Skin of body (tissue), 2 donors: ENCODE results near the gene AIG1. TPM values are rescaled to one million over a fixed set of nuclear protein-coding genes. Genes with fewer than 3 reads are reported as not detected.
A peak's percentile ranks its signal among the peaks of the same experiment; 100 is the strongest.
"Not testable (repeated sequence)": the region's sequence is repeated elsewhere in the genome, so short reads cannot be mapped to it uniquely, and the experiment has no call there.

ENCODE experiments used
- DNase-seq: peaks from one replicate; lab custom pipeline; 2025; lab: John Stamatoyannopoulos, UW
- total RNA-seq: library from RNA; depleted of rRNA; stranded (reverse); fragments of >200 nt; gene quantifications from one replicate; pipeline ENCODE4 v1.2.3, GENCODE V29; 2014

AIG1 gene, protein sequence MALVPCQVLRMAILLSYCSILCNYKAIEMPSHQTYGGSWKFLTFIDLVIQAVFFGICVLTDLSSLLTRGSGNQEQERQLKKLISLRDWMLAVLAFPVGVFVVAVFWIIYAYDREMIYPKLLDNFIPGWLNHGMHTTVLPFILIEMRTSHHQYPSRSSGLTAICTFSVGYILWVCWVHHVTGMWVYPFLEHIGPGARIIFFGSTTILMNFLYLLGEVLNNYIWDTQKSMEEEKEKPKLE
- 22.8 TPM for total RNA-seq

DNA sequence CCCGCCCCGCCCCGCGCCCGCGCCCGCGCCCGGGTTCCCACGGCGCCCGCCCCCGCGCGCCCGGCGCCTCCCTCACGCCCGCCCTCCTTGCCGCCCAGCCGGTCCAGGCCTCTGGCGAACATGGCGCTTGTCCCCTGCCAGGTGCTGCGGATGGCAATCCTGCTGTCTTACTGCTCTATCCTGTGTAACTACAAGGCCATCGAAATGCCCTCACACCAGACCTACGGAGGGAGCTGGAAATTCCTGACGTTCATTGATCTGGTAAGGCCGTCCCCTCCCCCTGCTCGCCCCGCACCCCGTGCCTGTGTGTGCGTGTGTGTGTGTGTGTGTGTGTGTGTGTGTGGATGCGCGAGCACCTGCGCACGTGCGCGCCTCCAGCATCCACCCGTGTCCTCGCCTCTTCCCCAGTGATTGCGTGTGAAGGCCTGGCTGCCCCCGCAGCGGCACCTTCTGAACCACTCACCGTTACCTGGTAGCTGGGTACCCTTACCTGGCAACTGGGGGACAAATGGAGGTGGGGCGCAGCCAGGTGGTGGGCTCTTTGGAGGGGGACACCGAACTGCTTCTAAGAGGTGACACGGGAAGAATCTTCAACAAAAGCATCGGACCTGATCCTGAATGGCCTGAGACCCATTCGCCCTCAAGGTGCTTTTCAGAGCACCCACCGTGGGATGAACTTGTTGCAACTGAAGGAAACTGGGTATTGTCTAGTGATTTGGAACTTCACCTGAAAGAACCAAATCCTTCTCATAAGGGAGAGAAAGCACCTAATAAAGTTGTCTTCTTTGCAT, at the start of gene AIG1:
Gene AIG1 (plus strand): TSS at position 84 of the 791 bp plus-strand sequence. CDS start 37 bp downstream, at position 121.
- DNase-seq: peak; percentile 35

DNA sequence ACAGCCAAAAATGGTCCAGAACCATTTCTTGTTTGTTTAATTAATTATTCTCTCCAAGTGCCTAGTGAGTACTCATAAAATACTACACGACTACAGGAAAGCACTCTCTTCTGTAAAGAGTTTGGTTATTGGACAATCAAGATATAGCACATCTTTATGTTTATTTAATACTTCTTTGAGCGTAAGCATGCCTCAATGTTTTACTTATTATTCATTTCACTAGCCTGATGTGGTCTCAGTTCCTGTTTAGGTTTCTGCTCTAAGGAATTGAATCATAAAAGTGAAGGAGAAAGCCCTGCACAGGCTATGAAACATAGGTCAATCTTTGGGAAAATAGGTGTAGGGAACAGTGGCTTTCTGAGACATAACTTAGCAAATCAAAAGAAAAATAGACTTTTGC, 45.9 kb upstream of the AIG1 start:
- DNase-seq: no peak

DNA sequence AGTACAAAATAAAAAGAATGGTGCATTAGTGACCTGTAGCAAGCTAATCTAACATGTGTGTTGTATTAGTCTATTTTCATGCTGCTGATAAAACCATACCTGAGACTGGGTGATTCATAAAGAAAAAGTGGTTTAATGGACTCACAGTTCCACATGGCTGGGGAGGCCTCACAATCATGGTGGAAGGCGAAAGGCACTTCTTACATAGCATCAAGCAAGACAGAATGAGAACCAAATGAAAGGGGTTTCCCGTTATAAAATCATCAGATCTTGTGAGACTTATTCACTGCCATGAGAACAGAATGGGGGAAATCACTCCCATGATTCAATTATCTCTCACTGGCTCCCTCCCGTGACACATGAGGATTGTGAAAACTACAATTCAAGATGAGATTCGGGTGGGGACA, 45.4 kb upstream of the AIG1 start:
- no peak for DNase-seq

DNA sequence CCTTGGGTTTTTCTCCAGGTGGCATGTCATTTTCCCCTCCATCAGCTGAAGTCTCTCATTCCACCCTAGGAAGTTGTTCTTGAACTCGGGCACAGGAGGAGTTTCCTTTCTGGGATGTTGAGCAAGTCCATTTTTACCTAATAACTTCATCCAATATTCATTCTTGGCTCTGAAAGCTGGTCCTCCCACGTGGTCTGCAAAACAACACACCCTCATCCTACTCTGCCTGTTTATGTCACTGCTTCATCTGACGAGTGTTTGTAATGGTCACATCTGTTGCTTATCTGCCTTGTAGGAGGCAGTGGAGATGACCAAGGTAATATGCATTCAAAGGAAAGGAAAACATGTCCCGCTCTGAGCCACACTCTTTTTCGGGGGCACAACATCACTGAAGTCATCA, 41.7 kb upstream of the AIG1 start:
- DNase-seq: no peak

DNA sequence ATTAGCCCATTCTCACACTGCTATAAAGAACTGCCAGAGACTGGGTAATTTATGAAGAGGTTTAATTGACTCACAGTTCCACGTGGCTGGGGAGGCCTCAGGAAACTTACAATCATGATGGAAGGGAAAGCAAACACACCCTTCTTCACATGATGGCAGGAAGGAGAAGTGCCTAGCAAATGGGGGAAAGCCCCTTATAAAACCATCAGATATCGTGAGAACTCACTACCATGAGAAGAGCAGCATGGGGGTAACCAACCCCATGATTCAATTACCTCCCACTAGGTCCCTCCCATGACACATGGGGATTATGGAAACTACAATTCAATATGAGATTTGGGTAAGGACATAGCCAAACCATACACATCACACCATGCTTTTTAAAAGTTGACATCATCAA, 39.8 kb upstream of the AIG1 start:
- DNase-seq: not testable (repeated sequence)

DNA sequence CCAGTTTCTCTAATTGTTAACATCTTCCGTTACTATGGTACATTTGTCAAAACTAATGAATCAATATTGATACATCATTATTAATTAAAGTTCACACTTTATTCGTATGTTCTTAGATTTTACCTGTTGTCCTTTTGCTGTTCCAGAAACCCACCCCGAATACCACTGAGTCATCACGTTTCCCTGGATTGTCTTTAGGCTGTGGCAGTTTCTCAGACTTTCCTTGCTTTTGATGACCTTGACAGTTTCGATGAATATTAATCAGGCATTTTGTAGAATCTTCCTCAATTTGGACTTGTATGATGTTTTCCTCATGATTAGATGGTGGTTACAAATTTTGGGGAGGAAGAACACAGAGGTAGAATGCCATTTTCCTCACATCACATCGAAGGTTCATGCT, 39.1 kb upstream of the AIG1 start:
- DNase-seq: no peak

DNA sequence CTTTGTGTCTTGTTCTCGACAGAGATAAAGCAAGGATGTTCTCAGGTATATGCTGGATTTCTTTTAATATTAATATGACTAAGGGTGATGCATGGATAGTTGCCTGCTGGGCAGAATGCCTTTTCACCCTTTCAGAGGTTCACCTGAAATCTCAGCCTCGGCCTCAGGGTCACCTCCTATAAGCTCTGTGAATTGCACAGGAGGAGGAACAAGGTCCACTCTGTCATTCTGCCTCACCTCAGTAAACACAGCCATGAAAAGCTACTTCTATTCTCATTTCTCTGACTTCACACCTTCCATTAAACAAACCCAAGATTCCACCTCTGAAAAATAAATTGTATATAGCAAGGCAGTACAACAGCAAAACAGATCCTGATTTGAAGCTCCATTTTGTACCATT, 38.1 kb upstream of the AIG1 start:
- DNase-seq: no peak

DNA sequence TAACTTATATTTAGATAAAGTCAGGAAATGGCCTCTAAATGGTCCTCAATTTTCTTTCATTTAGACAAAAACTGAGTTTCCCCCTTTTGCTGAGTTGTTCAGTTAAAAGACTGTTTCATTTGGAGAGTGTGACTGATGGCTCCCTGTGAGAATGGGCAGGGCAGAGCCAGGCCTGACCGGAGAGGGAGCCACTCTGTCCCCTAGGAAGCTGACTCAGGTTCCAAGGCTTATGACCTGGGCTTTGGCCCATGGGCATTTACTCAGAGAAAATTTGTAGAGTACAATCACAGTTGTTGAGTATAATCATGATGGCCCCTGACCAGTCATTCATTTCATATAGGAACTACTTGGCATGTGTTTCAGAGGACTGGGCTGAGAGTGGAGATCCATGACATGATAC, 37.0 kb upstream of the AIG1 start:
- no peak for DNase-seq

DNA sequence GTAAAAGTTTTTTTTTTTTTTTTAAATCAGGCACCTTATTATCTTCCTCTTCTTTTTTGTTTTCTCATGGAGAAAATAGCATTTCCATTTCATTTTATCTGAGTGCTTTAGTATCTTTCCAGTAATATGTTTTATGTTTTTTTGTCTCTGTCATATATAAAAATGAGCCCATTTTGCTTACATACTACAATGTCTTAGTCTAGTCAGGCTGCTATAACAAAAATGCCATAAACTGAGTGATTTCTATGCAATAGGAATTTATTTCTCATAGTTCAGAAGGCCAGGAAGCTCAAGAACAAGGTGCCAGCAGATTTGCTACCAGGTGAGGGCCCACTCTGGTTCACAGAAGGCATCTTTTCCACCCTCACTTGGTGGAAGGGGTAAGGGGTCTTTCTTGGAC, 35.7 kb upstream of the AIG1 start:
- DNase-seq: no peak

DNA sequence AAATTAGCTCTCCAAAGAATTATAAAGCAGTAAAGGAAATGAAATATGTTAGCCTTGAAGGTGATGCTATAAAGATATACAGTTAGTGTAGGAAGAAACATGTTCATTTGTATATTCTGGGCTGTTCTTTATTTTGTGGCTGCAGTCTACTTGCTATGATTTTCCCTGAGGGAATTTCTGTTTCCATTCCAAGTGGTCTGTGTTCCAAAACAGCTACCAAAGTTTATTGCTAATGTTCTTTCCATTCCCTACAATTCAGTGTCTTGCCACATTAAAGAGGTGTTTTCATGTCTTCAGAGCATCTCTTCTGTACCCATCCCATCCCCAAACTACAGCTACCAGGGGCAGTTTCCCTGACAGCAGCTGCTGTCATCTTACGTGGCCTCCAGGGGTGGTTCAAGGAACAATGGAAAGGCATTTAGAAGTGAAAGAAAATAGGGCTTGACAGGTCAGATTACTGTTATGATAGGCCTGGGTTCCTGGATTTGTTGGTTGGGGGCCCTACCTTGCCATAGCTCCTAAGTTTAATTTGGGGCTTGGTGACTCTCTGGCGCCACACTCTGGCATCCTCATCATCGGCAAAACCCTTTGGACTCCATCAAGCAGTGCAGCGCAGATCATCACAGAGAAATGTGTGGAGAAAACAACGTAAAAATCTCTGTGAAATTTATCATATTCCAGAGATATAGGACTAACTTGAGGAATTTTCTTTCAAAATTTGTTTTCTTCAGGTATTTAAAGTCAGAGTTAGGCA, 33.8 kb upstream of the AIG1 start:
- no peak for DNase-seq

DNA sequence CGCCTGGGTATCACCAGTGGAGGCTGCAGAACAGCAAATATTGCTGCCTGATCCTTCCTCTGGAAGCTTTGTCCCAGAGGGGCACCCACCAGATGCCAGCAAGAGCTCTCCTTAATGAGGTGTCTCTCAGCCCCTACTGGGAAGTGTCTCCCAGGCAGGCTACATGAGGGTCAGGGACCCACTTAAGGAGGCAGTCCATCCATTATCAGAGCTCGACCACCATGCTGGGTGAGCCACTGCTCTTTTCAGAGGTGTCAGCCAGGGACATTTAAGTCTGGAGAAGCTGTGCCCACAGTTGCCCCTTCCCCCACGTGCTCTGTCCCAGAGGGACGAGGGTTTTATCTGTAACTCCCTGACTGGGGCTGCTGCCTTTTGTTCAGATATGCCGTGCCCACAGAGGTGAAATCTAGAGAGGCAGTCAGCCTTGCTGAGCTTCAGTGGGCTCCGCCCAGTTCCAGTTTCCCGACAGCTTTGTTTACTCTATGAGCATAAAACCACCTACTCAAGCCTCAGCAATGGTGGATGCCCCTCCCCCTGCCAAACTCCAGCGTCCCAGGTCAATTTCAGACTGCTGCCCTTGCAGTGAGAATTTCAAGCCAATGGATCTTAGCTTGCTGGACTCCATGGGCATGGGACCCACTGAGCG, 25.9 kb upstream of the AIG1 start:
- no peak for DNase-seq

DNA sequence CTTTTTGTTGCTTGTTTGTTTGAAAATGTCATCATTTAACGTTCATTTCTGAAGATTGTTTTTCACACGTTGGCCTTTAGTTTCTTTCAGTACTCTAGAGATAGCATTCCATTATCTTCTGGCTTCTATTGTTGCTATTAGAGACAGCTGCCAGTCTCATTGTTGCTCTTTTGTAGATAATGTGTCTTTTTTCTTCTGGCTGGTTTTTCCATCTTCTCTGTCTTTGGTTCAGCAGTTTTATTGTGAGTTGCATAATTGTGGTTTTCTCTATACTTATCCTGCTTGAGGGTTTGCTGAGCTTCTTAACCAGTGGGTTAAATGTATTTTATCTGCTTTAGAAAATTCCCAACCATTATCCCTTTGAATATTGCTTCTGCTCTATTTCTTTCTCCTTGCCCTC, 23.2 kb upstream of the AIG1 start:
- no peak for DNase-seq

DNA sequence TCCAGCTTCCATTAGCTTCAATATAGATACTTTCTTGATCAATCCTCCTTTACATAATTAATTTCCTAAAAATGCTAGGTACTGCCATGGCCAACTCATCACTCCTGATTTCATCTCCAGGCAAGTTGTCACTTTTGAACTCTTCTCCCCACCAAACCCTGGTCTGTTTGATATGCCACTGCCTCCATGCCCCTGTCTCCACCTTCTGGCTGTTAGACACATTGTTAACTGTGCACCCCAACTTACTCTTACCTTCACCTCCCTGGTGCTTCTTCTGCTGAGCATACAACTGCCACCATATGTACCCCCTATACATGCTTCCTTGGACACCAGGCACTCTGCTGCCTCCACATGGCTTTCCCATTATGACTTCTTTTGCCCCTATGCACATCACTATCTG, 21.9 kb upstream of the AIG1 start:
- DNase-seq: no peak

DNA sequence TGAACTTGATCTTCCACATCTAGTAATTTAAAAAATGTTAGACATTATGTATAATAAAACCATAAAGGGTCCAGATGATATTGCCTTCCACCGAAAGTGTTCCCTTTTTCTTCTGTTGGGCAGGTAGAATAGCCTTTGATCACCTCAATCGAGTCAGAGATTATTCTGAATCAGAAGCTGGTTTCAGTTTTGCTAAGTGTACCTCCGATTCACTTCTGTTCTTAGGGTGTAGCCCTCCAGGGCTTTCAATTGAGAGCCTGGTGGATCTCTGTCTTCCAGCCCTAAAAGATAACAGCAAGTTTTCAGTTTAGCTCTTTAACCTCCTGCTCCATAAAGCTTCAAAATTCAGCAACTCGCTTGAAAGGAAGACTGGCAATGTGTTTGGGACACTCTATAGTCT, 21.1 kb upstream of the AIG1 start:
- no peak for DNase-seq

DNA sequence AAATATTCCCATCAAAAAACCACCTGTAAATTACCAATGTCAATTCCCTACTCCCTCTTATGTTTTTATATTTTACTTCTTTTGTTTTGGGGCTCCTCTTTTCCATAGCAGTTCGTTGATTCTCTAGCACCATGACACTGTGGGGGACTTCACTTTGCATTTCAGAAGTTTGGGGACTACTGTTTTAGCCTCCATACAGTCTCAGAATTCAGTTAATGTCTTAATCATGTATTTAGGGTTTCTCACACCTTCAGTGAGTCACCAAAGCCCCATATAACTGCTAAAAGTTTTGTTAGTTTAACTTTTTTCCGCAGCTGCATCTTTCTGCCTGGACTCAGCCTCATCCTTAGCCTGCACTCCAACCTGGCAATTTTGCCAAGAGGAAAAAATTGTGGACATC, 20.7 kb upstream of the AIG1 start:
- DNase-seq: no peak

DNA sequence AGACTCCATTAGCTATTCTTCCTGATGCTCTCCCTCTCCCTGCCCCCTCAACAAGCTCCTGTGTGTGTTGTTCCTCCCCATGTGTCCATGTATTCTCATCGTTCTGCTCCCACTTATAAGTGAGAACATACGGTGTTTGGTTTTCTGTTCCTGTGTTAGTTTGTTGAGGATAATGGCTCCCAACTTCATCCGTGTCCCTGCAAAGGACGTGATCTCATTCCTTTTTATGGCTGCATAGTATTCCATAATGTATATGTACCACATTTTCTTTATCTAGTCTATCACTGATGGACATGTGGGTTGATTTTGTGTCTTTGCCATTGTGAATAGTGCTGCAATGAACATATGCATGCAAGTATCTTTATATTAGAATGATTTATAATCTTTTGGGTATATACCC, 16.3 kb upstream of the AIG1 start:
- DNase-seq: not testable (repeated sequence)

DNA sequence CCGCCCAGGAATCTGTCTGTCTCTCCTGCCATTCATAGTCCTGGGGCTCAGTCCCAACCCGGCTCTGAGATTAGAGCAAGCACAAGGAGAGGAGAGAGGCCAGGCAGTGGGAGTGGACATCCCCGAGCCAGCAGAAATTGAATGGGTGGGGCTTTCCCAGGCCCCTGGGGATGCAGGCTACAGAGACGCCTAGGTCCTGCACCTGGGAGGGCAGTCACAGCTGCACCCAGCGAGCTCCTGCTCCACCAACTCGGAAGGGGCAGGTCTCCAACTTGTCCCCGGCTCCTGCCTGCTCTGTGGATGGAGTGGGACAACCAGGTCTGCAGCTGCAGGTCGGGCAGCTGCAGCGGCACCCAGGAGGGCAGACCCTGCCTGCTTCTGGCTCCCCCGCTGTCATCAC, 11.1 kb upstream of the AIG1 start:
- no peak for DNase-seq

DNA sequence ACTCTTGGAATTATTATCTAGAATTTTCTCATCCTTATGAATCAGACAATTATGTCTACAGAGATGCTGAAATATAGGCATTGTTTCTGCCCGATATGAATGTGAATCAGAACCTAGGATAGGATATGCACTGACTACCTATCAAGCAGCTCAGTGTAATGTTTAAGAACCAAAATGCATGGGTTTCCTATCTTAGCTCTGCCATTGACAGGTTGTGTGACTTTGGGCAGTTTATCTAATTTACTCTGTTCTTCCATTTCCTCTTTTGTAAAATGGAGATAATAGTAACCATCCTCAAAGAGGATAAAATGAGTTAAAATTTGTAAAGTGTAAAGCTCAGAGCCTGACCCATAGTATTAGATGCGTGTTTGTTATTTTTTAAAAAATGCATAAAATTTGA, 10.2 kb upstream of the AIG1 start:
- DNase-seq: no peak

DNA sequence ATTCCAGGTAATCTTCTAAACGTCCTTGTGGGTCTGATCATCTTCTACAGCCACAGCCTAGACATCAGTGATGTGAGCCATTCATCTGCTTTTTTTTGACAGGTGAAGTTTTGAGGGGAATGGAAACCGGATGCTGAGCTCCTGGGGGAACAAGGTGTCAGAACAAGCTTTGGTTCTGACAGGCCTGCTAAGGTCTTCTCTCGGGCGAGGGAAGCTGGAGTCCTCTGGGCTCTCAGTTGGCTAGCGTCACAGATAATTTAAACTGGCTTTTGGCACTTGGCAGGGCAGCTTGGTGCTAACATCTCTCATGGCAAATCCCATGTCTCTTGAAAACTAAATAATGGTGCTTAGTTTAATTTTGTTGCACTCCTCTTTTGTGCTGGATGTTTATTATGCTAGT, 8.4 kb upstream of the AIG1 start:
- DNase-seq: no peak

DNA sequence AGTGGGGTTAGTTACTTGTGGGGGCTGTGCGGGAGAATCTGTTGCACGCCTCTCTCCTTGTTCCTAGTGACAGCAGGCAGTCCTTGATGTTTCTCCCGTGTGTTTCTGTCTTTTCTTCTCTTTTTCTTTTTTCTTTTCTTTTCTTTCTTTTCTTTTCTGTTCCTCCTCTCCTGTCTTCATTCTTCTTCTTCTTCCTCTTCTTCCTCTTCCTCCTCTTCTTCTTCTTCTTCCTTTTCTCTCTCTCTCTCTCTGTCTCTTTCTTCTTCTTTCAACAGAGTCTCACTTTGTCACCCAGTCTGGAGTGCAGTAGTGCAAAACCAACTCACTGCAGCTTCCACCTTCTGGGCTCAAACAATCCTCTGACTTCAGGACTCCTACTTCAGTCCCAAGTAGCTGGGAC, 6.8 kb upstream of the AIG1 start:
- DNase-seq: no peak

DNA sequence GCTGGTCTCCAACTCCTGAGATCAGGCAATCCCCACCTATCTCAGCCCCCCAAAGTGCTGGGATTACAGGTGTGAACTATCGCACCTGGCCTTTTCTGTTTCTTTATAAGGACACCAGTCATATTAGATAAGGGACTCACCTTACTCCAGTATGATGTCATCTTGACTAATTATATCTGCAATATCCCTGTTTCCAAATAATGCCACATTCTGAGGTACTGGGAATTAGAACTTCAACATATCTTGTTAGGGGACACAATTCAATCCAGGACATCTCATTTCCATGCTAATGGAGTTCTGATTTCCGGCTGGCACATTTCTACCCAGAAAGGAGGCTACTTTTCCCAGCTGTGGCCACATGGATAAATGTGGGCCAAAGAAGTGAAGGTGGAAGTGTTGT, 6.4 kb upstream of the AIG1 start:
- no peak for DNase-seq

DNA sequence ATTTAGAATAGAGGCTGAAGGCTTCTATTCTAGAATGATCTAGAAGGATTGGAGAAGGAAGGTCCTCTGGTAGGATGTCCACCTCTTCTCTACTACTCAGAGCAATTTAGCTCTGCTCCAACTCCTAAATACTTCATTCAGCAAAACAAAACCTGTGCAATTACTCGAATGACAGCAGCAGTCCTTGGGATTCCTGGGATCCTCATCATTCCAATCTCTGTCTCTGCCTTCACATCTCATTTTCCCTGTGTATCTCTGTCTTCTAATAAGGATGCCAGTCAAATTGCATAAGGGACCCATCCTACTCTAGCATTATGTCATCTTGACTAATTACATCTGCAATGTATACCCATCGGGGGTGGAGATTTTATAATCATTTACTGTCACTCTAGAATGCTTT, 5.5 kb upstream of the AIG1 start:
- no peak for DNase-seq
